Renal cortical epithelial cell (primary cell): ENCODE data around the gene AURKB. TPM values are rescaled to one million over a fixed set of nuclear protein-coding genes. Genes with fewer than 3 reads are reported as not detected.
"Not testable (repeated sequence)": the region's sequence is repeated elsewhere in the genome, so short reads cannot be mapped to it uniquely, and the experiment has no call there.

ENCODE experiments used
- DNase-seq: peaks from one replicate; pipeline ENCODE4 v3.0.0-alpha.2; 2011; ENCODE audit warnings: low read depth
- total RNA-seq: library from RNA; depleted of rRNA; stranded (reverse); fragments of >200 nt; gene quantifications from 2 replicates; pipeline ENCODE4 v1.2.3, GENCODE V29; 2014

The AURKB gene
- total RNA-seq, 1 donor from 2014 or later: 1.0 TPM

GRCh38 chr17:8188263-8188839, 22.0 kb downstream of the AURKB start:
- no peak for DNase-seq

- DNase-seq: peak; percentile 97
Observed at GRCh38 chr17:8187517-8188262, 22.7 kb downstream of the AURKB start.

GRCh38 chr17:8186787-8187516, 23.4 kb downstream of the AURKB start:
- DNase-seq: peak; percentile 90

- DNase-seq: no peak
Observed at GRCh38 chr17:8186446-8186786, 24.0 kb downstream of the AURKB start.

- no peak for DNase-seq
Observed at GRCh38 chr17:8185582-8186445, 24.6 kb downstream of the AURKB start.

GRCh38 chr17:8176998-8177731, 33.2 kb downstream of the AURKB start:
- no peak for DNase-seq

GRCh38 chr17:8176197-8176940, 34.0 kb downstream of the AURKB start, which contains the start of gene TMEM107:
Gene TMEM107 (minus strand): TSS chr17:8176380. CDS start chr17:8176286, 94 bp downstream.
- peak; percentile 70 for DNase-seq

- DNase-seq: no peak
Observed at GRCh38 chr17:8175795-8176196, 34.6 kb downstream of the AURKB start.

GRCh38 chr17:8173871-8174322, 36.5 kb downstream of the AURKB start:
- DNase-seq: no peak

- DNase-seq: peak; percentile 99
Observed at GRCh38 chr17:8173056-8173870, 37.1 kb downstream of the AURKB start.

GRCh38 chr17:8170186-8170585, 40.2 kb downstream of the AURKB start:
- not testable (repeated sequence) for DNase-seq

- no peak for DNase-seq
Observed at GRCh38 chr17:8167526-8167925, 42.8 kb downstream of the AURKB start.

GRCh38 chr17:8166731-8167130, 43.6 kb downstream of the AURKB start:
- no peak for DNase-seq

- DNase-seq: no peak
Observed at GRCh38 chr17:8164815-8165131, 45.6 kb downstream of the AURKB start.

GRCh38 chr17:8163978-8164814, 46.2 kb downstream of the AURKB start:
- peak; percentile 36 for DNase-seq

- no peak for DNase-seq
Observed at GRCh38 chr17:8162997-8163977, 47.1 kb downstream of the AURKB start.

- DNase-seq: no peak
Observed at GRCh38 chr17:8162233-8162996, 48.0 kb downstream of the AURKB start, which contains the start of gene VAMP2. Gene VAMP2 (minus strand): TSS chr17:8162948. CDS start chr17:8162879, 69 bp downstream.
